Uterus (tissue), 4 donors: ENCODE measurements around the gene LIN7C. TPM values are rescaled to one million over a fixed set of nuclear protein-coding genes. Genes with fewer than 3 reads are reported as not detected.

Source experiments
- DNase-seq, 2 donors: peaks; one replicate each; pipeline ENCODE4 v3.0.0-alpha.2; 2019 to 2020
- H3K27ac ChIP-seq, 2 donors: fragments of 200-600 bp; sonication (generic); 1 replicate in 1 of 2; 2 replicates in 1 of 2; pipeline ENCODE4 v1.5.1; 2016 to 2018
- H3K27me3 ChIP-seq, 2 donors: fragments of 200-600 bp; sonication (generic); one replicate each; pipeline ENCODE4 v1.5.1; 2018 to 2019; ENCODE audit warnings: control low read depth in 1 of 2
- H3K36me3 ChIP-seq, 2 donors: fragments of 200-600 bp; sonication (generic); one replicate each; pipeline ENCODE4 v1.5.1; 2019; ENCODE audit warnings: control low read depth in 1 of 2
- H3K4me1 ChIP-seq, 2 donors: fragments of 200-600 bp; sonication (generic); one replicate each; pipeline ENCODE4 v1.5.1; 2018 to 2019; ENCODE audit warnings: control low read depth in 1 of 2
- H3K4me3 ChIP-seq, 2 donors: fragments of 200-600 bp; sonication (generic); 1 replicate in 1 of 2; 2 replicates in 1 of 2; pipeline ENCODE4 v1.5.1; 2018 to 2019; ENCODE audit warnings: mild to moderate bottlenecking in 1 of 2
- H3K9me3 ChIP-seq, 2 donors: fragments of 200-600 bp; sonication (generic); one replicate each; pipeline ENCODE4 v1.5.1; 2019; ENCODE audit warnings: control low read depth in 1 of 2
- CTCF ChIP-seq, 4 experiments: fragments of 200-600 bp in 2 of 4; fragments of 450-650 bp in 2 of 4; sonication (generic) in 2 of 4; IDR thresholded peaks; one replicate each; pipeline ENCODE4 v1.5.1; 2016 to 2019; ENCODE audit warnings: antibody characterized with exemption in 4 of 4, mild to moderate bottlenecking in 2 of 4, moderate library complexity in 1 of 4
- POLR2A ChIP-seq, 2 donors: fragments of 450-650 bp; IDR thresholded peaks; one replicate each; pipeline ENCODE4 v1.6.1; 2016; ENCODE audit warnings: antibody characterized with exemption in 2 of 2, mild to moderate bottlenecking in 1 of 2, moderate library complexity in 1 of 2
- intact Hi-C: fragments of 100-400 bp; cut with DNase I; formaldehyde crosslinking; loops from one replicate; pipeline ENCODE4 v1.15.1; 2023; ENCODE audit warnings: low total_unique reads
- total RNA-seq, 4 donors: library from RNA; depleted of rRNA in 3 of 4; stranded (reverse); fragments of >200 nt in 3 of 4; gene quantifications; one replicate each; pipeline versions ENCODE4 v1.1.0 to v1.2.4, GENCODE V29; 2014 to 2023
- donor health status: DM: yes; HTN: yes; CAD: no.

LIN7C gene
- total RNA-seq, 4 donors from 2014 or later, result 11.8 to 98.0 (median 45.5) TPM

DNA sequence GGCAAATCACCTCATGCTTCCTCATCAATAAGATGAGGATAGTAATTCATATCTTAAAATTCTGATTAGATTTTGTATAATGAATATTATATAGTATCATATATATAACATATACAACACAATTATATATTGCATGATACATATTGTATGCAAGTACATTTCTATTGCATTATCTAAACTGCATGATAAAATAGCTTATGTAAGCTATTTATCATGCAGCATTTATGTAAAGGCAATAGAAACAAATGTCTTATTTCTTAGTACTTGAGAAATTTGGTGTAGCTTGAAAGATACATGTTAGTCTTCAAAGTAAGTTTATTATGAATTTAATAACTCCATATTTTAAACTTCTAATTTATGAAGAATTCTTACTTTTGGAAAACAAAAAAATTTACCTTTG lies 5.5 kb downstream of the LIN7C start:
- Histone ChIP-seq H3K36me3 (no peaks in the 10 kb centered on the region), H3K4me1 (peaks cover 0 to 14% of the 10 kb centered on the region in 2 donors), H3K27ac (no peak overlapping the region), H3K4me3 (no peak overlapping the region), H3K27me3 (no peaks in the 10 kb centered on the region), H3K9me3 (no peaks in the 10 kb centered on the region)
- no peak for DNase-seq
- TF ChIP-seq POLR2A (IDR thresholded peaks at IDR 0.05) (no peak), CTCF (IDR thresholded peaks at IDR 0.05) (no peak)
- intact Hi-C loops, result no loop called here

GRCh38 chr11:27497911-27498310 lies 8.7 kb downstream of the LIN7C start:
- Histone ChIP-seq H3K27ac (no peak overlapping the region), H3K4me1 (peaks cover 0 to 10% of the 10 kb centered on the region in 2 donors), H3K27me3 (no peaks in the 10 kb centered on the region), H3K9me3 (no peaks in the 10 kb centered on the region), H3K4me3 (no peak overlapping the region), H3K36me3 (no peaks in the 10 kb centered on the region)
- TF ChIP-seq CTCF (IDR thresholded peaks at IDR 0.05) (no peak), POLR2A (IDR thresholded peaks at IDR 0.05) (no peak)
- no peak for DNase-seq
- intact Hi-C loops, result no loop called here

DNA sequence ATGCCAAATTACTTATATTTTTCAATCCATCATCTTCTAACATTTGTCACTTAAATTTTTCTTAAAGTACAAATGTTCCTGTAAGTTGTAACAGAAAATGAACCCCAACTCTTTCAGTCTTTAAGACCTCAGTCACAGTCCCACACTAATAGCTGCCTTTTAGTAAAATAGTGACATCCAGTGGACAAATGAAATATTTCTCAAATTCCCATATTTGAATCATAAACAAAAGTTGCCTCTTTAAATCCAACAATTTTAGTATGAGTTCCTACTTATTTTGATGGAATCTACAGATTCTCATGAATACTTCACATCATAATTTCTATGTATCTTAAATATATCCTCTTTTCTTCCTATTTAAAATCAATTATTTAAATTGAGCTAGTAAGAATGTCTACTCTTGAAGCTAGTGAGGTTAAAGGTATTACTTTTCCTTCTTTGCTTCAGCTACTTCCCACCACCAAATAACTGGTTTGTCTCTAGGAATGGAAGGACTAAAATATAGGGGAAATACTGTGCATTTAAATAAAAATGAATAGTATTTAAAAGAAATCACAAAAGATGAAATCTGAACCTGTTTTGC lies 9.2 kb downstream of the LIN7C start:
- Histone ChIP-seq H3K36me3 (no peaks in the 10 kb centered on the region), H3K27ac (peak overlapping the region in 1 of 2 donors; percentile 5)
- intact Hi-C loops, result no loop called here

DNA sequence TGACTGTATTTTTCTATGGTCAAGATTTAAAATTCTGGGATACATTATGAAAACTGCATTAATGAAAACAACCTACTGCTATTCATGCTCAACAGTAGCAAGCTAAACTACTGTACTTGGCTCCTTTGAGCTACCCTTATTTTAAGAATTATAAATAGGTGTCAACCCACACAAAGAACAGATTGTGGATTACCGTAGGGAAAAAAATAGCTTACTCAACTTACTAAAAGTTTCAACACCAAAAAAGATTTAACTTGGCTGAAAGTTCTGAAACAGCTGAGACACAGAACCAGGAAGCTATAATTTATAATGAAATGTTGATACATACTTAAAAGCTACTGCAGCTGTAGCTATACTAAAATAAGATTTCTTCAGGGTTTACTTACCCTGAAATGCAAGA lies 10.1 kb downstream of the LIN7C start:
- intact Hi-C loops, result no loop called here
- peak overlapping the region in 1 of 2 donors; percentile 5 for H3K27ac ChIP-seq
- H3K36me3 ChIP-seq, result no peaks in the 10 kb centered on the region
- no peaks in the 10 kb centered on the region for H3K9me3 ChIP-seq
- no peak overlapping the region for H3K4me3 ChIP-seq
- TF ChIP-seq POLR2A (IDR thresholded peaks at IDR 0.05) (no peak), CTCF (IDR thresholded peaks at IDR 0.05) (no peak)
- no peak for DNase-seq
- H3K4me1 ChIP-seq, result peaks cover 0 to 10% of the 10 kb centered on the region in 2 donors
- H3K27me3 ChIP-seq, result no peaks in the 10 kb centered on the region

More for the DNA sequence above, 9.2 kb downstream of the LIN7C start:
- no peak overlapping the region for H3K4me3 ChIP-seq
- TF ChIP-seq CTCF (IDR thresholded peaks at IDR 0.05) (peak; percentile 10 to 39 (median 31)), POLR2A (IDR thresholded peaks at IDR 0.05) (no peak)
- H3K4me1 ChIP-seq, result peaks cover 0 to 10% of the 10 kb centered on the region in 2 donors
- DNase-seq, result no peak
- H3K27me3 ChIP-seq, result no peaks in the 10 kb centered on the region
- no peaks in the 10 kb centered on the region for H3K9me3 ChIP-seq

- no peak for DNase-seq
- no peak for TF ChIP-seq POLR2A (IDR thresholded peaks at IDR 0.05)
- TF ChIP-seq CTCF (IDR thresholded peaks at IDR 0.05), result no peak
- Histone ChIP-seq H3K27ac (no peak overlapping the region), H3K36me3 (no peaks in the 10 kb centered on the region), H3K9me3 (no peaks in the 10 kb centered on the region), H3K4me1 (peaks cover 0 to 10% of the 10 kb centered on the region in 2 donors), H3K27me3 (no peaks in the 10 kb centered on the region), H3K4me3 (no peak overlapping the region)
- intact Hi-C loops, result no loop called here
These were observed 10.8 kb downstream of the LIN7C start for GRCh38 chr11:27495710-27496300.
